H1 (cell line): ENCODE measurements around the gene SIRT6. TPM values are rescaled to one million over a fixed set of nuclear protein-coding genes. Genes with fewer than 3 reads are reported as not detected.

Experiments
- ATF2 ChIP-seq: IDR thresholded peaks from 2 replicates; pipeline ENCODE4 v1.6.1; 2012; ENCODE audit warnings: low read length, inconsistent platforms
- ATF3 ChIP-seq: IDR thresholded peaks from 2 replicates; pipeline ENCODE4 v1.6.1; 2011; ENCODE audit warnings: low read depth, mild to moderate bottlenecking, low read length; ENCODE audit not compliant: insufficient read depth
- CHD2 ChIP-seq: IDR thresholded peaks from 2 replicates; pipeline ENCODE4 v1.6.1; 2012; ENCODE audit warnings: low read length, improper control_type of control experiment
- CTCF ChIP-seq, 3 experiments: IDR thresholded peaks; 1 replicate in 2 of 3; 2 replicates in 1 of 3; pipeline versions ENCODE4 v1.5.1 to v1.6.1; 2011; ENCODE audit warnings: low read length in 3 of 3, mild to moderate bottlenecking in 3 of 3, inconsistent platforms in 2 of 3, low read depth in 1 of 3, moderate library complexity in 1 of 3; ENCODE audit not compliant: insufficient read depth in 1 of 3; ENCODE audit errors: control extremely low read depth in 1 of 3
- EP300 ChIP-seq, 2 experiments: IDR thresholded peaks; 1 replicate in 1 of 2; 2 replicates in 1 of 2; pipeline ENCODE4 v1.6.1; 2011 to 2012; ENCODE audit warnings: low read depth in 2 of 2, low read length in 2 of 2, mild to moderate bottlenecking in 2 of 2, borderline replicate concordance in 1 of 2, inconsistent platforms in 1 of 2, moderate library complexity in 1 of 2
- GABPA ChIP-seq: IDR thresholded peaks from 2 replicates; pipeline ENCODE4 v1.6.1; 2011; ENCODE audit warnings: mild to moderate bottlenecking, low read length, moderate library complexity, borderline replicate concordance; ENCODE audit not compliant: insufficient read depth
- MAFK ChIP-seq: IDR thresholded peaks from 2 replicates; pipeline ENCODE4 v1.6.1; 2012; ENCODE audit warnings: low read depth, mild to moderate bottlenecking, improper control_type of control experiment, low read length
- POU5F1 ChIP-seq: IDR thresholded peaks from 2 replicates; pipeline ENCODE4 v1.6.1; 2011; ENCODE audit warnings: low read depth, mild to moderate bottlenecking, low read length, moderate library complexity
- RFX5 ChIP-seq: IDR thresholded peaks from 2 replicates; pipeline ENCODE4 v1.6.1; 2011; ENCODE audit warnings: low read depth, low read length, improper control_type of control experiment, borderline replicate concordance
- RNF2 ChIP-seq: fragments of 200-900, 300-1000 bp; sonication (generic); IDR thresholded peaks from 2 replicates; pipeline ENCODE4 v1.7.1; 2016; ENCODE audit warnings: borderline replicate concordance, low read depth, mild to moderate bottlenecking, antibody characterized with exemption, low read length; ENCODE audit not compliant: poor library complexity, severe bottlenecking; ENCODE audit errors: missing control alignments
- SAP30 ChIP-seq: fragments of 300-600 bp; sonication (generic); IDR thresholded peaks from 2 replicates; pipeline ENCODE4 v1.7.1; 2012; ENCODE audit warnings: low read length, moderate library complexity, mild to moderate bottlenecking, inconsistent platforms; ENCODE audit not compliant: insufficient read depth, insufficient replicate concordance
- SIN3A ChIP-seq, 2 experiments: IDR thresholded peaks in 1 of 2; conservative IDR thresholded peaks in 1 of 2; 2 replicates each; pipeline ENCODE4 v1.6.1; 2011 to 2012; ENCODE audit warnings: low read length in 2 of 2, improper control_type of control experiment in 1 of 2, low read depth in 1 of 2, mild to moderate bottlenecking in 1 of 2
- SP1 ChIP-seq: IDR thresholded peaks from 2 replicates; pipeline ENCODE4 v1.6.1; 2011; ENCODE audit warnings: low read depth, low read length
- SP4 ChIP-seq: IDR thresholded peaks from 2 replicates; pipeline ENCODE4 v1.6.1; 2012; ENCODE audit warnings: low read length, inconsistent platforms
- TAF7 ChIP-seq: optimal IDR thresholded peaks from 2 replicates; pipeline ENCODE3; 2011; ENCODE audit warnings: low read depth, mild to moderate bottlenecking, inconsistent platforms, low read length, moderate library complexity, borderline replicate concordance
- TBP ChIP-seq: IDR thresholded peaks from 2 replicates; pipeline ENCODE4 v1.6.1; 2011; ENCODE audit warnings: low read depth, low read length, improper control_type of control experiment
- YY1 ChIP-seq: IDR thresholded peaks from 2 replicates; pipeline ENCODE4 v1.6.1; 2011; ENCODE audit warnings: low read depth, mild to moderate bottlenecking, low read length
- polyA plus RNA-seq, 7 experiments: library from polyadenylated mRNA; depleted of rRNA in 3 of 7; stranded (reverse) in 5 of 7; unstranded in 2 of 7; fragments of >200 nt in 5 of 7; fragments of 200-250 nt in 2 of 7; gene quantifications; 1 replicate in 5 of 7; 2 replicates in 1 of 7; 4 replicates in 1 of 7; pipeline versions ENCODE4 v1.2.1 to v1.2.3, GENCODE V29; 2011 to 2013; ENCODE audit warnings: missing spikeins in 2 of 7, mixed read lengths in 2 of 7
- total RNA-seq: library from RNA; stranded (reverse); fragmentation: NEBNext Ultra II Directional; extraction: Animal tissue kit (Norgen Biotek cat#: 25700); gene quantifications from 2 replicates; pipeline ENCODE4 v1.2.1, GENCODE V29; 2021

Gene SIRT6
- total and polyA plus RNA-seq, 2 of the 8 experiments (the other 6 are each of a cell fraction or from before 2014, with no cell fraction given) = 25.2 to 27.0 TPM

DNA sequence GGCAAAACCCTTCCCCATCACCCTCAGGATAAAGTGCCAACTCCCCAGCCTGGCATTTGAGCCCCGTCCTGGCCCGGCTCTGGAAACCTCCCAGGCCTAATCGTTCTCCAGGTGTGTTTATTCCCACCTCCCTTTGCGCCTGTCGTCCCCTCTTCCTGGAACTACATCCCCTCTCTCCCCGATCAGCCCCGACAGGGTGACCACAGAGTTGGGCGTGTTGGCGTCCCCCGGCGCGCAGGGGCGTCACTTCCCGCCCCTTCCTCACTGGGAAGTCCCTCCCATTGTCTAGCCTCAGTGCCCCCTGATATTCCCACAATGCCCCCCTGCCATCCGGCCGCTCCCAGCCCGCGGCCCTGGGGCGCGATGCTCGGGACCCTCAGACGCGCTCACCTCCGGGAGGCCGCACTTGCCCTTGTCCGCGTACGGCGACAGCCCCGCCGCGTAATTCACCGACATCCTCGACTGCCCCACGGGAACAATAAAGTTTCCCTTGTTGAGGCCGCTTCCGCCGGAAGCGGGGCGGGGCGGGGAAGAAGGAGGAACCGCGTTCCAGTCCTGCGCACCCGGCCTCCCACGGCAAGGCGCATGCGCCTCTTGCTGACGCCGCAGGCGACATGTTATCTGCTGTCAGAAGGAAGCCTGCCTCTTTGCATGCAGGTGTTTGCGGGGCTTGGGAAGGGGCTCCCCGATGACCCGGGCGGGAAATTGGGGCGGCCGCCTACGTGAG, at the start of gene SIRT6, which contains the start of gene ANKRD24 (continued):
- TF ChIP-seq ATF2 (0 out of 2 replicates have a peak, but pooled peaks have one; percentile 22), POU5F1 (no peak), SP1 (0 out of 2 replicates have a peak, but pooled peaks have one; percentile 30), SP4 (no peak), RFX5 (no peak), MAFK (no peak), CTCF (IDR thresholded peaks at IDR 0.05; ENCODE audit: control extremely low read depth in 1 of 3, insufficient read depth in 1 of 3, low read depth in 1 of 3, low read length in 3 of 3) (no peak), SIN3A (conservative IDR thresholded peaks at IDR 0.05 in 1 of 2, IDR thresholded peaks at IDR 0.05 in 1 of 2; ENCODE audit: low read depth in 1 of 2, low read length in 2 of 2) (peak in 1 of 2 experiments; percentile 95; a peak in 3 of 4 replicates), TBP (peak; percentile 42; the same call in 1 of the 2 replicates), SAP30 (no peak), EP300 (IDR thresholded peaks at IDR 0.05; ENCODE audit: borderline replicate concordance in 1 of 2, low read depth in 2 of 2, low read length in 2 of 2) (no peak), RNF2 (no peak), CHD2 (peak; percentile 25; the same call in 1 of the 2 replicates), ATF3 (peak; percentile 50), GABPA (peak; percentile 97), TAF7 (peak; percentile 27), YY1 (0 out of 2 replicates have a peak, but pooled peaks have one; percentile 20)
